Right lobe of liver (tissue), 4 donors: Measurements from ENCODE around the gene ZNF780A.

Source experiments
- POLR2A ChIP-seq: fragments of 450-650 bp; IDR thresholded peaks from one replicate; pipeline ENCODE4 v1.6.1; 2017; ENCODE audit warnings: antibody characterized with exemption, mild to moderate bottlenecking
- TF ChIP-seq, protein P1 (sequence below), 4 donors: fragments of 200-600 bp in 3 of 4; fragments of 450-650 bp in 1 of 4; IDR thresholded peaks; one replicate each; pipeline versions ENCODE4 v1.5.1 to v1.8.0; 2016 to 2022; ENCODE audit warnings: antibody characterized with exemption in 4 of 4, mild to moderate bottlenecking in 2 of 4
- donor health status: DM: no; HTN: no; CAD: no.
- donor health status: DM: no; HTN: no; CAD: no.
- donor health status: DM: no; HTN: yes; CAD: no.

DNA sequence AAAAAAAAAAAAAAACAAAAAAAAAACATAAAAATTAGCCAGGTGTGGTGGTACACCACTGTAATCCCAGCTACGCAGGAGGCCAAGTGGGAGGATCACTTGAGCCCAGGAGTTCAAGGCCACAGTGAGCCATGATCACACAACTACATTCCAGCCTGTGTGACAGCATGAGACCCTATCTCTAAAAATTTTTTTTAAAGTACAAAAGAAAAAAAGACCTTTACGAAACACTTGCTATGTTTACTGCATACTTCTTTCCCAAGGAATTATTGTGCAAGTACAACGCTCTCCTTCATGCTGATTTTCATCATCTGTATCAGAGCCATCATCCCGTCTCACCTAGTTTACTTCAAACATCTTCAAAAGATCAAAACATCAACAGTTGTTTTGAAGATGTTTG is 28.6 kb upstream of the ZNF780A start:
- TF ChIP-seq, protein P1, sequence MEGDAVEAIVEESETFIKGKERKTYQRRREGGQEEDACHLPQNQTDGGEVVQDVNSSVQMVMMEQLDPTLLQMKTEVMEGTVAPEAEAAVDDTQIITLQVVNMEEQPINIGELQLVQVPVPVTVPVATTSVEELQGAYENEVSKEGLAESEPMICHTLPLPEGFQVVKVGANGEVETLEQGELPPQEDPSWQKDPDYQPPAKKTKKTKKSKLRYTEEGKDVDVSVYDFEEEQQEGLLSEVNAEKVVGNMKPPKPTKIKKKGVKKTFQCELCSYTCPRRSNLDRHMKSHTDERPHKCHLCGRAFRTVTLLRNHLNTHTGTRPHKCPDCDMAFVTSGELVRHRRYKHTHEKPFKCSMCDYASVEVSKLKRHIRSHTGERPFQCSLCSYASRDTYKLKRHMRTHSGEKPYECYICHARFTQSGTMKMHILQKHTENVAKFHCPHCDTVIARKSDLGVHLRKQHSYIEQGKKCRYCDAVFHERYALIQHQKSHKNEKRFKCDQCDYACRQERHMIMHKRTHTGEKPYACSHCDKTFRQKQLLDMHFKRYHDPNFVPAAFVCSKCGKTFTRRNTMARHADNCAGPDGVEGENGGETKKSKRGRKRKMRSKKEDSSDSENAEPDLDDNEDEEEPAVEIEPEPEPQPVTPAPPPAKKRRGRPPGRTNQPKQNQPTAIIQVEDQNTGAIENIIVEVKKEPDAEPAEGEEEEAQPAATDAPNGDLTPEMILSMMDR (IDR thresholded peaks at IDR 0.05) = no peak
- TF ChIP-seq POLR2A = no peak
